Urinary bladder (tissue), 4 donors: Measurements from ENCODE around the gene ARHGAP28. TPM values are rescaled to one million over a fixed set of nuclear protein-coding genes. Genes with fewer than 3 reads are reported as not detected.

Experiments used
- DNase-seq: peaks from one replicate; pipeline ENCODE4 v3.0.0-alpha.2; 2015; ENCODE audit errors: extremely low spot score
- H3K27ac ChIP-seq: one replicate; pipeline ENCODE4 v1.5.1; 2013; ENCODE audit warnings: low read depth, mild to moderate bottlenecking, moderate library complexity
- H3K36me3 ChIP-seq: one replicate; pipeline ENCODE4 v1.6.1; 2013; ENCODE audit warnings: mild to moderate bottlenecking, moderate library complexity; ENCODE audit not compliant: insufficient read depth
- H3K4me1 ChIP-seq: one replicate; pipeline ENCODE4 v1.6.1; 2013; ENCODE audit warnings: mild to moderate bottlenecking, moderate library complexity; ENCODE audit not compliant: insufficient read depth
- H3K4me3 ChIP-seq: one replicate; pipeline ENCODE4 v1.5.1; 2013; ENCODE audit warnings: low read depth, low read length
- WGBS: extraction: QIAGEN DNeasy Blood & Tissue Kit; methylation state at CpG from one replicate; pipeline ENCODE4 v1.1.7; 2013; 5-methylcytosine and 5-hydroxymethylcytosine counted together
- polyA plus RNA-seq: library from polyadenylated mRNA; stranded (reverse); fragments of 200-250 nt; gene quantifications from one replicate; pipeline ENCODE4 v1.2.3, GENCODE V29; 2013
- total RNA-seq: library from RNA; depleted of rRNA; stranded (reverse); fragments of >200 nt; gene quantifications from one replicate; pipeline ENCODE4 v1.2.3, GENCODE V29; 2014
- donor health status: healthy with polysubstance abuse.
- donor health status: healthy.

The ARHGAP28 gene
- total RNA-seq, result 84.0 TPM
- 9.1 TPM for polyA plus RNA-seq

- DNase-seq, result peak; percentile 91
- WGBS, result under 1% methylated on average over 96 of the region's 96 CpGs
- no peaks in the 10 kb centered on the region for H3K36me3 ChIP-seq
- no peaks in the 10 kb centered on the region for H3K4me1 ChIP-seq
- H3K27ac ChIP-seq, result peak within 1 kb of the TSS; percentile 48
- H3K4me3 ChIP-seq, result peak within 1 kb of the TSS; percentile 70
These were observed at the start of gene ARHGAP28 for GRCh38 chr18:6729247-6730091. Gene ARHGAP28 (plus strand): TSS chr18:6729716. CDS start chr18:6729822, 106 bp downstream.

- no peaks in the 10 kb centered on the region for H3K36me3 ChIP-seq
- H3K4me3 ChIP-seq, result no peak overlapping the region
- no peaks in the 10 kb centered on the region for H3K4me1 ChIP-seq
- no peak overlapping the region for H3K27ac ChIP-seq
- 57% methylated on average over 1 of the region's 1 CpG for WGBS
- no peak for DNase-seq
These were observed 48.1 kb upstream of the ARHGAP28 start for GRCh38 chr18:6681331-6681875.

GRCh38 chr18:6682437-6683111 lies 46.9 kb upstream of the ARHGAP28 start:
- Histone ChIP-seq H3K27ac (no peak overlapping the region), H3K4me3 (no peak overlapping the region), H3K36me3 (no peaks in the 10 kb centered on the region), H3K4me1 (no peaks in the 10 kb centered on the region)
- DNase-seq, result no peak
- WGBS, result 30% methylated on average over 14 of the region's 14 CpGs

- H3K36me3 ChIP-seq, result no peaks in the 10 kb centered on the region
- no peaks in the 10 kb centered on the region for H3K4me1 ChIP-seq
- H3K4me3 ChIP-seq, result no peak overlapping the region
- no peak overlapping the region for H3K27ac ChIP-seq
- WGBS, result 79% methylated on average over 25 of the region's 25 CpGs
- DNase-seq, result no peak
These were observed 46.2 kb upstream of the ARHGAP28 start for GRCh38 chr18:6683112-6683876.

GRCh38 chr18:6687676-6688075 lies 41.8 kb upstream of the ARHGAP28 start:
- no peak for DNase-seq
- no peak overlapping the region for H3K4me3 ChIP-seq
- H3K36me3 ChIP-seq, result no peaks in the 10 kb centered on the region
- H3K4me1 ChIP-seq, result no peaks in the 10 kb centered on the region
- H3K27ac ChIP-seq, result no peak overlapping the region

GRCh38 chr18:6708890-6709289 lies 20.6 kb upstream of the ARHGAP28 start:
- Histone ChIP-seq H3K4me1 (no peaks in the 10 kb centered on the region), H3K36me3 (no peaks in the 10 kb centered on the region), H3K27ac (no peak overlapping the region), H3K4me3 (no peak overlapping the region)
- 82% methylated on average over 1 of the region's 1 CpG for WGBS
- DNase-seq, result no peak

- Histone ChIP-seq H3K4me1 (no peaks in the 10 kb centered on the region), H3K27ac (no peak overlapping the region), H3K4me3 (no peak overlapping the region), H3K36me3 (no peaks in the 10 kb centered on the region)
- whole genome bisulfite sequencing, result 91% methylated on average over 1 of the region's 1 CpG
- no peak for DNase-seq
These were observed 18.0 kb upstream of the ARHGAP28 start for GRCh38 chr18:6711467-6711866.

- WGBS, result 91% methylated on average over 1 of the region's 1 CpG
- no peak overlapping the region for H3K4me3 ChIP-seq
- H3K36me3 ChIP-seq, result no peaks in the 10 kb centered on the region
- DNase-seq, result no peak
- H3K27ac ChIP-seq, result no peak overlapping the region
- H3K4me1 ChIP-seq, result no peaks in the 10 kb centered on the region
These were observed 17.1 kb upstream of the ARHGAP28 start for GRCh38 chr18:6712401-6712800.

GRCh38 chr18:6714010-6714409 lies 15.5 kb upstream of the ARHGAP28 start:
- 39% methylated on average over 2 of the region's 2 CpGs for WGBS
- no peak overlapping the region for H3K4me3 ChIP-seq
- H3K4me1 ChIP-seq, result no peaks in the 10 kb centered on the region
- DNase-seq, result no peak
- H3K36me3 ChIP-seq, result no peaks in the 10 kb centered on the region
- no peak overlapping the region for H3K27ac ChIP-seq

GRCh38 chr18:6718267-6718666 lies 11.2 kb upstream of the ARHGAP28 start:
- H3K4me1 ChIP-seq, result no peaks in the 10 kb centered on the region
- DNase-seq, result no peak
- H3K4me3 ChIP-seq, result no peak overlapping the region
- 73% methylated on average over 2 of the region's 2 CpGs for WGBS
- no peak overlapping the region for H3K27ac ChIP-seq
- H3K36me3 ChIP-seq, result no peaks in the 10 kb centered on the region

- 66% methylated on average over 4 of the region's 4 CpGs for WGBS
These were observed 10.2 kb upstream of the ARHGAP28 start for GRCh38 chr18:6719098-6719846.

GRCh38 chr18:6719910-6720683 lies 9.4 kb upstream of the ARHGAP28 start:
- H3K4me3 ChIP-seq, result no peak overlapping the region
- no peaks in the 10 kb centered on the region for H3K36me3 ChIP-seq
- H3K4me1 ChIP-seq, result no peaks in the 10 kb centered on the region
- WGBS, result 79% methylated on average over 1 of the region's 1 CpG
- DNase-seq, result no peak
- no peak overlapping the region for H3K27ac ChIP-seq

More at GRCh38 chr18:6719098-6719846, 10.2 kb upstream of the ARHGAP28 start:
- no peaks in the 10 kb centered on the region for H3K36me3 ChIP-seq
- H3K4me1 ChIP-seq, result no peaks in the 10 kb centered on the region
- H3K27ac ChIP-seq, result no peak overlapping the region
- H3K4me3 ChIP-seq, result no peak overlapping the region
- DNase-seq, result no peak
